IPS DF 4.7 (cell line): Measurements from ENCODE around the gene SRRM3.
"Not testable (repeated sequence)": the region's sequence is repeated elsewhere in the genome, so short reads cannot be mapped to it uniquely, and the experiment has no call there.

Source experiments
- DNase-seq: peaks from one replicate; pipeline ENCODE4 v3.0.0-alpha.2; 2013; ENCODE audit warnings: low spot score; ENCODE audit errors: extremely low read depth

SRRM3 gene

GRCh38 chr7:76201732-76202665 is at the start of gene SRRM3:
TSS of gene SRRM3 (plus strand) at chr7:76201896. CDS start at chr7:76235067, 33,171 bp downstream.
- DNase-seq, result no peak

- no peak for DNase-seq
These were observed 49.8 kb upstream of the SRRM3 start for GRCh38 chr7:76151932-76152331.

- not testable (repeated sequence) for DNase-seq
These were observed 48.0 kb upstream of the SRRM3 start for GRCh38 chr7:76153571-76154230.

GRCh38 chr7:76155938-76156337 is 45.8 kb upstream of the SRRM3 start:
- DNase-seq, result no peak

DNA sequence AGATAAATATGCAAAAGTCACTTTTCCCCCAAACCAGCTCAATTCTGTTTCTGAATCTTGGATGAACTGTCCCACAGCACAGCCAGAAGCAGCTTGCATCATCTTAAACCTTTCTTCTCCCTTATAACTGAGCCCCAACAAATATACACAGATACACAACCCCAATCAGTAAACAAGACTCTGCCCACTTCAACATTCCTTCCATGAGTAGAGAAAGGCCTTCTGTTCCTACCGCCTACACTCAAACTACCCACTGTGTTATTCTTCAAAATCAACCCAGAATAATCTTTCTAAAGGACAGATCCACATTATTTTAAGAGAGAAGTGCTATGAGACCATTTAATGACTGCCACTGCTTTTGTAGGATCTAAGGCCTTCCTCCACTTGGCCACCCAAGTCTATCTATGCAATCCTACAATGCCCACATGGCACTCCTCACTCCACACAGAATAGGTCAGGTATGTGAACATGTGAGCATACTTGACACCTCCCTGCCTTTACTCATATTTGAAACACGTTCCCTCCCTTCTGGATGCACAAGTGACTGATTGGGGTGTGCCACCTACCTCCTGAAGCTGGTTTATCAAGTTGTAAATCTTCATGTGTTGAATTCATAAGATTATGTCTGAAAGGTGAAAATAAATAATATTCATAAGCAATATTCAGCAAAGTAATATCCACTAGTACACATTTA is 44.6 kb upstream of the SRRM3 start:
- not testable (repeated sequence) for DNase-seq

DNA sequence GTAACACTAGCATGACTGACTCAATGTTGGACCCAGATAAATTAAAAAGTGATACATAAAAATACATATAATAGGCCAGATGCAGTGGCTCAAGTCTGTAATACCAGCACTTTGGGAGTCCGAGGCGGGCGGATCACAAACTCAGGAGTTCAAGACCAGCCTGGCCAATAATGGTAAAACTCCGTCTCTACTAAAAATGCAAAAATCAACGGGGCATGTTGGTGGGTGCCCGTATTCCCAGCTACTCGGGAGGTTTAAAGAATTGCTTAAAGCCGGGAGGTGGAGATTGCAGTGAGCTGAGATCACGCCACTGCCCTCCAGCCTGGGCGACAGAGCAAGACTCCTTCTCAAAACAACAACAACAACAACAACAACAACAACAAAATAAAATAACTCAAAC is 43.3 kb upstream of the SRRM3 start:
- DNase-seq, result not testable (repeated sequence)

GRCh38 chr7:76162416-76163170 is 39.1 kb upstream of the SRRM3 start:
- DNase-seq, result not testable (repeated sequence)

DNA sequence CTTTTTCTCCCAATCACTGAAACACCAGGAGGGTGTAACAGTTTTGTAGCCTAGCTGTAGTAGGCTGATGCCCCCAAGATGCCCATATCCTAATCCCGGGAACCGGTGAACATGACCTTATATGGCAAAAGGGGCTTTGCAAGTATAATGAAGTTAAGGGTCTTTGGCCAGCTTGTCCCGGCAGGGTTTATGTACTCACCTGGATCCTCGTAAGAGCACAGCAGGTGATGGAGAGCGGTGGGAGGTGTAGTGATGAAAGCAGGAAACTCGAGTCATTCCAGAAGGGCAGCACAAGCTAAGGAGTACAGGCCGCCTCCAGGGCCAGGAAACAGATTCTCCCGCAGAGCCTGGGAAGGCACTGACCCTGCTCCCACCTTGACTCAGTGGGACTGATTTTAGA is 37.9 kb upstream of the SRRM3 start:
- peak; percentile 96 for DNase-seq

DNA sequence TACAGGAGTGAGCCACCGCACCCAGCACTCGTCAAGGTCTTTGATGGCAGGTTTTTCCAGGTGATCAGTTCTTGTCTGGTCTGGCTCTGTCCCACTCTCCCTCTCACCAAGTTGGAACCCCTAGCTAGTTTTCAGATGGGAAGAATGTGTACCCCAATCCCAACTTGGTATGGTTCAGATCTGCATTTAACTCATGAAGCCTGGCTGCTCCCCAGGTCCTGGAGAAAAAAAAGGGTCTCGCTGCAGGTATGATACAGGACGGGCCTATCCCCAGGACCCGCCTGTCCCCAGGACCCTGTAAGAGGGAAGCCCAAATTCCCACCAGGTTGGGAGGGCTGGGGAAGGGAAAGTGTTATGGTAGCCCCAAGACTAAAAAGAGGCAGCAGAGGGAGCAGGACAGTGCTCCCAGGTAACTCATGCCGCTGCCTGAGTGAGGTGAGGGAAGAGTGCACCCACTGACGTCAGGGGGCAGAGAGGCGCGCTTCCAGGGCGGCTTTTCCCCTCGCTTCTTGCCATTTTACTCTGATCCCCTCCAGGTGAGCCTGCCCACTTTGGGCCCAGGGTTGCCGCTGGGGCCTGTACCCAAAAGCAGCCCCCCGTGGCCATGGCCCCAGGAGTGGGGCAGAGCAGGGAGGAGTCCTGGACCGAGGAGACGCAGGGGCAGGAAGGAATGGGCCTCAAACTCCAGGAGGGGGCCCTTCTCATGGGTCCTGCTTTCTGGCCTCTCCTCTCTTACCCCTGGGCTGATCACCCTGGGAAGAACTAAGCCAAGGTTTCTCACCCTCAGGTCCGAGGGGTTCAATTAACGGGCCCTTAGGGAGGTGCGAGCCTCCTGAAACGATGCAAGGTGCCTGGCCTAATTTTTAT is 36.4 kb upstream of the SRRM3 start:
- no peak for DNase-seq

- no peak for DNase-seq
These were observed 35.7 kb upstream of the SRRM3 start for GRCh38 chr7:76165973-76166403.

DNA sequence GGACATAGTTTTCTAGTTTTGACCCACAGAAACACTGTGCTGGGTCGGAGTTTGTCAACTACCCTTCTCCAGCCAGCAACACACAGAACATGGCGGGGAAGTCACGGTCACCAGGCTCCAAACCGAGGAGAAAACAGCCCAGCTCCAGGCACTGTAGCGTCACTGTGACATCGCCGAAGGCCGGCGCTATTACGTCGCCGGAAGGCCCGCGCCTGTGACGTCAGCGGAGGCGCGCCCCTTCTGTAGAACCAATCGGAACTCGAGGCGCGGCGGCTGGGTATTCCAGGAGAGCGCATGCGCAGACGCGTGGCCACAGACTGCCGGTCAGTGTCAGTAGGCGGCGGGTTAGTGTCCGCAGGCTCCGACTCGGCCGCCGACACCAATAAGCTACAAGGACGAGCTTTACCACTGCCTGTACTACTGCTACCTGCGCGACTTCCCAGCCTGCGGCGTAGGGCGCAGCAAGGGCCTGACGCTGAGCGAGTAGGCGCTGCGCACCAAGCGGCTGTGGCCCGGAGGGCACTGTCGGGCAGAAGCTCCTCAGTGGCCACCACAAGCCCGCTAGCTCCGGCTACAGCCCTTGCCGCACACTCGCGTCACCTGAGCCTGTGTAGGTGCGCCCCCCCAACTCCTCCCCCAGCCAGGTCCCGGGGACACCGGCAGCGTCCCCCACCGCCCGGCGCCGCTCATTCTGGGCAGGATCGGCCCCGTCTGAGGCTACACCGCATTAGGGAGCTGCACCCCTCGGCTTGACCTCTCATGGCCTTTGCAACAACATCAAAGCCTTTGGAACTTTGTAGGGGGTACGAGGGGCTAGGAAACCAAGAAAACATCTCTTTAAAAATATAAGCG is 35.1 kb upstream of the SRRM3 start:
- DNase-seq, result peak; percentile 69

- DNase-seq, result no peak
These were observed 28.0 kb upstream of the SRRM3 start for GRCh38 chr7:76173566-76174205.

- not testable (repeated sequence) for DNase-seq
These were observed 24.7 kb upstream of the SRRM3 start for GRCh38 chr7:76176951-76177350.

DNA sequence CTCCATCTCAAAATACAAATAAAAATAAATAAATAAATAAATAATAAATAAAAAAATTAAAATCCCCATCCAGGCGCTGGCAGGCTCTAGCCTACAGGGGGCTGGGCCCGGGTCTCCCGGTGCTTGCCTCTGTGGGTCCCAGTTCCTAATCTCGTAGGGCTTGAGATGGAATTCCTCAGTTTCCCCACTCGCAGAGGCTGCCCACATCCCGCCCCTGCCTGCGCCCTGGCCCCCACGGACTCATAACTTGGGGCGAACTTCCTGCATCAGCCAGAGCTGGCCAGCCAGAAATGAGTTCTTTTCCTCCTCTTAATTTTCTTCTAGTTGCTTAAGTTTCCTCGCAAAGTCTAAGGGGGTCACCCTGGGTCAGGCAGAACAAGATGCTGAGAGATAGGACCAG is 22.0 kb upstream of the SRRM3 start:
- no peak for DNase-seq

- no peak for DNase-seq
These were observed 19.3 kb upstream of the SRRM3 start for GRCh38 chr7:76182225-76182960.

- DNase-seq, result no peak
These were observed 16.4 kb upstream of the SRRM3 start for GRCh38 chr7:76185187-76185896.

- no peak for DNase-seq
These were observed 14.4 kb upstream of the SRRM3 start for GRCh38 chr7:76187272-76187671.
